ENCODE data around the gene ARL15. TPM values are rescaled to one million over a fixed set of nuclear protein-coding genes. Genes with fewer than 3 reads are reported as not detected.

The ARL15 gene
- total and polyA plus RNA-seq, 2 of the 4 experiments (the other 2 are of a cell fraction), result 7.3 to 19.2 TPM

GRCh38 chr5:53971551-53971950 is 338.8 kb downstream of the ARL15 start:
- ATAC-seq (ENCODE audit: low read depth) (peak; percentile 53), DNase-seq (peak; percentile 21)
- Histone ChIP-seq H2AK9ac (replicated peaks; ENCODE audit: low read depth, low read length, poor library complexity) (no peak overlapping the region), H3K27me3 (ENCODE audit: control insufficient read depth, insufficient read depth, low read length) (no peaks in the 10 kb centered on the region), H4K91ac (ENCODE audit: insufficient read depth, low read depth, low read length) (no peak overlapping the region), H3K23ac (ENCODE audit: low read depth, low read length) (no peak overlapping the region), H2BK20ac (ENCODE audit: low read depth, low read length) (no peak overlapping the region), H3K4ac (ENCODE audit: low read depth, low read length) (no peak overlapping the region), H3K9ac (ENCODE audit: low read depth, low read length) (no peak overlapping the region), H3K4me3 (ENCODE audit: insufficient read depth, low read depth, low read length) (no peak overlapping the region), H3K79me1 (ENCODE audit: low read depth in 1 of 2, low read length in 2 of 2) (no peaks in the 10 kb centered on the region), H4K8ac (ENCODE audit: low read depth in 2 of 2, low read length in 2 of 2) (no peak overlapping the region), H2AK5ac (ENCODE audit: low read depth, low read length) (no peak overlapping the region), H4K5ac (ENCODE audit: low read depth, low read length) (no peak overlapping the region), H3K9me1 (ENCODE audit: insufficient read depth, low read length) (no peaks in the 10 kb centered on the region), H4K20me1 (ENCODE audit: insufficient read depth, low read length) (no peaks in the 10 kb centered on the region), H2AFZ (replicated peaks; ENCODE audit: low read length, poor library complexity) (no peak overlapping the region), H2BK15ac (ENCODE audit: low read depth, low read length) (no peak overlapping the region), H3K18ac (ENCODE audit: low read depth, low read length) (no peak overlapping the region), H3K4me1 (ENCODE audit: control insufficient read depth, insufficient read depth, low read length) (no peaks in the 10 kb centered on the region), H3K27ac (ENCODE audit: insufficient read depth, low read length) (no peak overlapping the region), H3K4me2 (ENCODE audit: low read depth, low read length) (no peak overlapping the region), H2BK120ac (ENCODE audit: low read depth, low read length) (no peak overlapping the region), H3K14ac (replicated peaks; ENCODE audit: low read depth, low read length) (no peak overlapping the region), H3K36me3 (ENCODE audit: control insufficient read depth, insufficient read depth, low read length) (no peaks in the 10 kb centered on the region), H2BK5ac (ENCODE audit: low read depth, low read length, poor library complexity, severe bottlenecking) (no peak overlapping the region), H3K9me3 (ENCODE audit: control insufficient read depth, insufficient read depth, low read length) (no peaks in the 10 kb centered on the region), H3K56ac (ENCODE audit: extremely low read depth, insufficient read depth, low read length) (no peak overlapping the region)
- intact Hi-C loops (cut with micrococcal nuclease), result no loop called here
- in situ Hi-C loops (cut with MboI; ENCODE audit: low sequenced_read_pairs), result no loop called here
- POLR2A ChIA-PET (ENCODE audit: unreplicated experiment), result no interaction called here
- BruUV-seq (replicated peaks), result no TSS peak
- CTCF ChIA-PET, result no interaction called here
- TF ChIP-seq NFE2L2 (IDR thresholded peaks at IDR 0.05; ENCODE audit: low read depth, low read length), result no peak
- TF ChIP-seq CHD1 (IDR thresholded peaks at IDR 0.05; ENCODE audit: low read depth, low read length), result no peak
- TF ChIP-seq, protein P1, sequence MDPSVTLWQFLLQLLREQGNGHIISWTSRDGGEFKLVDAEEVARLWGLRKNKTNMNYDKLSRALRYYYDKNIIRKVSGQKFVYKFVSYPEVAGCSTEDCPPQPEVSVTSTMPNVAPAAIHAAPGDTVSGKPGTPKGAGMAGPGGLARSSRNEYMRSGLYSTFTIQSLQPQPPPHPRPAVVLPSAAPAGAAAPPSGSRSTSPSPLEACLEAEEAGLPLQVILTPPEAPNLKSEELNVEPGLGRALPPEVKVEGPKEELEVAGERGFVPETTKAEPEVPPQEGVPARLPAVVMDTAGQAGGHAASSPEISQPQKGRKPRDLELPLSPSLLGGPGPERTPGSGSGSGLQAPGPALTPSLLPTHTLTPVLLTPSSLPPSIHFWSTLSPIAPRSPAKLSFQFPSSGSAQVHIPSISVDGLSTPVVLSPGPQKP (IDR thresholded peaks at IDR 0.05; ENCODE audit: borderline replicate concordance, low read depth, low read length), result no peak
- no peak for TF ChIP-seq CTCF (conservative IDR thresholded peaks at IDR 0.05; ENCODE audit: low read depth, low read length)
- TF ChIP-seq RAD21 (IDR thresholded peaks at IDR 0.05; ENCODE audit: low read length), result no peak
- TF ChIP-seq SMC3 (IDR thresholded peaks at IDR 0.05; ENCODE audit: low read depth, low read length), result no peak
- TF ChIP-seq RCOR1 (IDR thresholded peaks at IDR 0.05; ENCODE audit: insufficient replicate concordance, low read length), result no peak
- no peak for TF ChIP-seq FOS (IDR thresholded peaks at IDR 0.05; ENCODE audit: low read depth, low read length)
- dilution Hi-C loops (cut with HindIII; ENCODE audit: low sequenced_read_pairs, unreplicated experiment), result no loop called here
